ENCODE measurements around the gene CBFA2T2.

CBFA2T2 gene

DNA sequence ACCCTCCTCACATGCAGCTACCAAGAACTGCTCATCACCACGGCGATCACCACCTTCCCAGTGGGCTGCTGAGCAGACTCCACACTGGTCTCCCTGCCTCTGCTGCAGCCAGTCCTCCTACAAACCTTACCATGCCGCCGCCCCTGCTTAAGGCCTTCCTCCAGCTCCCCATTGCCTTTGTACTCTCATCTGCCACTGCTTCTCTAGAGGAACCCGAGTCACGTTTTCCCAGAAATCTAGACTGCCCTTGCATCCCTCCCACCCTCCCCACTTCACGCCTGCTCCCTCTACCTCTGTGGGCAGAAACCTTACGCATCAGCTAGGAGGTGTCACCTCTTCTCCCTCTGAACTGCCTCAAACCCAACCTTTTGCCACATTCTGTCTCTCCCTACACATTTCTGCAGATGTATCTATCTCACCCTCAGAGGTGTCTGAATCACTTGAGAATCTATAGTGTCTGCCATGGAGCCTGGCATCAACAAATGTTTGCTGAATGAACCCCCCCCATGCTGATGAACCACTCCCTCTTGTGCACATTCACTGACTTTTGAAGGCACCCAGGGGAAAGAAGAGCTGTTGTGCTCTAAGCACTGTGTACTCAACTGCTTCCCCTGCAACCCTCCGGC, 191.9 kb downstream of the CBFA2T2 start:
- TF ChIP-seq FOXP2 (optimal IDR thresholded peaks at IDR 0.05; ENCODE audit: borderline replicate concordance, extremely low read depth, extremely low read length, insufficient read depth), result no peak
- TF ChIP-seq TAF1 (IDR thresholded peaks at IDR 0.05; ENCODE audit: borderline replicate concordance, insufficient read depth, low read length), result no peak
- TF ChIP-seq POLR2AphosphoS5 (IDR thresholded peaks at IDR 0.05; ENCODE audit: low read depth, low read length), result no peak
- no peak for TF ChIP-seq SIN3A (IDR thresholded peaks at IDR 0.05; ENCODE audit: borderline replicate concordance, insufficient read depth, low read length)
- TF ChIP-seq, protein P1, sequence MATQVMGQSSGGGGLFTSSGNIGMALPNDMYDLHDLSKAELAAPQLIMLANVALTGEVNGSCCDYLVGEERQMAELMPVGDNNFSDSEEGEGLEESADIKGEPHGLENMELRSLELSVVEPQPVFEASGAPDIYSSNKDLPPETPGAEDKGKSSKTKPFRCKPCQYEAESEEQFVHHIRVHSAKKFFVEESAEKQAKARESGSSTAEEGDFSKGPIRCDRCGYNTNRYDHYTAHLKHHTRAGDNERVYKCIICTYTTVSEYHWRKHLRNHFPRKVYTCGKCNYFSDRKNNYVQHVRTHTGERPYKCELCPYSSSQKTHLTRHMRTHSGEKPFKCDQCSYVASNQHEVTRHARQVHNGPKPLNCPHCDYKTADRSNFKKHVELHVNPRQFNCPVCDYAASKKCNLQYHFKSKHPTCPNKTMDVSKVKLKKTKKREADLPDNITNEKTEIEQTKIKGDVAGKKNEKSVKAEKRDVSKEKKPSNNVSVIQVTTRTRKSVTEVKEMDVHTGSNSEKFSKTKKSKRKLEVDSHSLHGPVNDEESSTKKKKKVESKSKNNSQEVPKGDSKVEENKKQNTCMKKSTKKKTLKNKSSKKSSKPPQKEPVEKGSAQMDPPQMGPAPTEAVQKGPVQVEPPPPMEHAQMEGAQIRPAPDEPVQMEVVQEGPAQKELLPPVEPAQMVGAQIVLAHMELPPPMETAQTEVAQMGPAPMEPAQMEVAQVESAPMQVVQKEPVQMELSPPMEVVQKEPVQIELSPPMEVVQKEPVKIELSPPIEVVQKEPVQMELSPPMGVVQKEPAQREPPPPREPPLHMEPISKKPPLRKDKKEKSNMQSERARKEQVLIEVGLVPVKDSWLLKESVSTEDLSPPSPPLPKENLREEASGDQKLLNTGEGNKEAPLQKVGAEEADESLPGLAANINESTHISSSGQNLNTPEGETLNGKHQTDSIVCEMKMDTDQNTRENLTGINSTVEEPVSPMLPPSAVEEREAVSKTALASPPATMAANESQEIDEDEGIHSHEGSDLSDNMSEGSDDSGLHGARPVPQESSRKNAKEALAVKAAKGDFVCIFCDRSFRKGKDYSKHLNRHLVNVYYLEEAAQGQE (IDR thresholded peaks at IDR 0.05; ENCODE audit: insufficient read depth in 1 of 2, low read depth in 2 of 2, low read length in 2 of 2), result no peak

DNA sequence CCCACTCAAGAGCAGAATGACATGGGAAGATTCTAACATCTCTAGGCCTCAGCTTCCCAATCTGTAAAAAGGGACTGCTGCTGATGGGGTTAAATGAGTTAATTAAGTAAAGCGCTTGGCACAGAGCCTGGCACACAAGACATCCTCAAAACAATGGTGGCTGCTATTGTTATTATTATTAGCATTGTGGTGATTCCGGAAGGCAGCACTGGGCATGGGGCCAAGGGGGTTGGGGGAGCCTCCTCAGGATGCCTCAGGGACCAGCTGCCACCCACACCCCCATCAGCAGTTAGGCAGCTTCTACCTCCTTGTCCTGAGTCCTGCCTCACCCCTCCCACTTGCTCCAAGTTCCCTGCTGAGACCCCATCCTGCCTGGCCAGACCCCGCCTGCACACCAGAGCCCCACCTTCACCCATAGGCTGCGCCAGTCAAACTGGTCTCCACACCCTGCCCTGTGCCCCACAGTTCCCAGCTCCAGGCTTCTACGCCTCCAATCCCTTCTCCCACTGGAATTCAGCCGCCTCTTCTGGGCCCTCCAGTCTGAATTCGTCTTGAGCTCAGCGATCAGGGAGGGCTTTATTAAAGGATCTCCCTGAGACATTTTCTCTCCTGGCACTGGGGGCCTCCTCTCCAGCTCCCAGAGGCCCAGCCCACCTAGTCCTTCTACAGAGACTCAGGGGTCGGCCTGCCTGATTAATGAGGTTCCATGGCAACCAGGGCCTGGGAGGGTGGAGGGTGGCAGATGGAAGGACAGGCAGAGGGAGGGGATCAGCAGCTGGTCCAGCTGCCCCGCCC, 194.8 kb downstream of the CBFA2T2 start:
- TF ChIP-seq, protein P1 (IDR thresholded peaks at IDR 0.05; ENCODE audit: insufficient read depth in 1 of 2, low read depth in 2 of 2, low read length in 2 of 2), result 0 out of 4 replicates have a peak, but pooled peaks of 1 of the 2 experiments have one; percentile 40
- TF ChIP-seq POLR2AphosphoS5 (IDR thresholded peaks at IDR 0.05; ENCODE audit: low read depth, low read length), result no peak
- TF ChIP-seq SIN3A (IDR thresholded peaks at IDR 0.05; ENCODE audit: borderline replicate concordance, insufficient read depth, low read length), result peak; percentile 55; the same call in 1 of the 2 replicates
- no peak for TF ChIP-seq FOXP2 (optimal IDR thresholded peaks at IDR 0.05; ENCODE audit: borderline replicate concordance, extremely low read depth, extremely low read length, insufficient read depth)
- no peak for TF ChIP-seq TAF1 (IDR thresholded peaks at IDR 0.05; ENCODE audit: borderline replicate concordance, insufficient read depth, low read length)

DNA sequence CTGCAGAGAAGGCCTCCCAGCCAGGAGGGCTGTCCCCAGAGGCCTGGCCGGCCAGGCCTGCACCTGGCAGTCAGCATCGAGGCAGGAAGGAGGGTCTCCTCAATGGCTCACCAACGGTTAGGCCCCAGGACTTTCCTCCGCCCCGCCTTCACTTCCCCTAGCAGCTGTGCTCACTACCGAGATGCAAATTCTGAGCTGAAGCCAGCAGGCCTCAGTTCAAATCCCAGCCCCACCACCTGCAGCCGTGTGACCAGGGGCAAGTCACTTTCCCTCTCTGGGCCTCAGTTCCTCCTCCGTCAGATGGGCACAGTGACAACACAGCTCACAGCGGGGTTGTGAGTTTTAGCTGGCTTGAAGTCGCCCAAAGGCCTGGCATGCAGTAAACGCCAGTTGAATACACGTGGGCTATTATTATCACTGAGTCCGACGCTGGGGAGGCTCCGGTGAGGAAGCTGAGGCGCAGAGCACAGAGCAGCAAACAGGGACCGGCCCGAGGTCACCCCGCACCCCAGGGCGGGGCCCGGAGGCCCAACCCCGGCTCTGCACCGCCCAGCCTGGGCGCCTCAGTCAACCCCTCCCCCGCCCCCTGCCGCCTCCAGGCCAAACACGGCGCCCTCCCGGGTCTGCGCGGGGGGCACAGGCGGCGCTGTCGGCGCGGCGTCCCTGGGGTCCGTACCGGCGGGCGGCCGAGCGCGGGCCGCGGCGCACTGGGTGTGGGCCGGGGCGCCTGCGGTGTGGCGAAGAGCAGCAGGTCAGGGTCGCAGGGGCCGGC, 195.6 kb downstream of the CBFA2T2 start:
- no peak for TF ChIP-seq POLR2AphosphoS5 (IDR thresholded peaks at IDR 0.05; ENCODE audit: low read depth, low read length)
- TF ChIP-seq, protein P1 (IDR thresholded peaks at IDR 0.05; ENCODE audit: insufficient read depth in 1 of 2, low read depth in 2 of 2, low read length in 2 of 2), result no peak
- no peak for TF ChIP-seq FOXP2 (optimal IDR thresholded peaks at IDR 0.05; ENCODE audit: borderline replicate concordance, extremely low read depth, extremely low read length, insufficient read depth)
- TF ChIP-seq TAF1 (IDR thresholded peaks at IDR 0.05; ENCODE audit: borderline replicate concordance, insufficient read depth, low read length), result no peak
- no peak for TF ChIP-seq SIN3A (IDR thresholded peaks at IDR 0.05; ENCODE audit: borderline replicate concordance, insufficient read depth, low read length)

DNA sequence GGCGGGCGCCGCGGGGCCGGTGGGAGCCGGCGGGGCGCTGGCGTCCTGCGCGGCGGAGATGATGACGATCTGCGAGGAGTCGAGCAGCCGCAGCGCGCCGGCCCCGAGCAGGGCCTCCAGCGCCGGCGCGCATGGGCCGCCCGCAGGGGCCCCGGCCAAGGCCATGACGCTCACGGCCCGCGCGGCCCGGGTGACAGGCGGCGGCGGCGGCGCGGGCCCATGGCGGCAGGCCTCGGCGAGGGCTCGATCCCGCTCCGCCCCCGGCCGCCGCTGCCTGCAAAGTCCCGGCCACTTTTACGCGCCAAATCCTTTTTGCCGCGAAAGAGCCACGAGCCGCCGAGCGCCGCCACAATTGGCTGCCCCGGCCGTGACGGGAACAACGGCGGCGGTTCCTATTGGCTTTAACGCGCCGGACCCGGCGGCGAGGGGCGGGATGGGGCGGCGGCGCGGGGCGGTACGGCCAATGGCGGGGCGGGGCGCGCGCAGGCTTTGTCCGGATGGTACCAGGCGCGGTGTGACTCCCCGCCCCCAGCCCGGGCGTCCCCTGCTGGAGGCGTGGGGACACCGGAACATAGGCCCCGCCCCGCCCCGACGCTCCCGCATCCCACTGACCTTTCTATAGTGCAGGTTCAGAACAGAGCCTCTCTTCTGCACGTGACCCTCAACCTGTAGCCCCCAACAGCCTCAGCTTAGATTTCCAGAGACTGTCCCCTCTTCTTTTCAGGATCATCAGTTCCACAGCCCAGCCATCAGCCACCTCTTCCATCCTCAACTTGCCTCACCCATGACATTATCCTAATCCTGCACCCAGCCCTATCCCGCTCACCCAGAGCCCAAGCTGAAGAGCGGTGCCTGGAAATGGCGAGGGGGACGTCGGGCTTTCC, 196.4 kb downstream of the CBFA2T2 start, which contains the start of gene E2F1:
E2F1 (minus strand) TSS at position 286 of the 884 bp plus-strand sequence; CDS start at position 165, 121 bp downstream.
- 0 out of 2 replicates have a peak, but pooled peaks have one; percentile 47 for TF ChIP-seq POLR2AphosphoS5 (IDR thresholded peaks at IDR 0.05; ENCODE audit: low read depth, low read length)
- TF ChIP-seq, protein P1 (IDR thresholded peaks at IDR 0.05; ENCODE audit: insufficient read depth in 1 of 2, low read depth in 2 of 2, low read length in 2 of 2), result no peak
- TF ChIP-seq TAF1 (IDR thresholded peaks at IDR 0.05; ENCODE audit: borderline replicate concordance, insufficient read depth, low read length), result no peak
- peak; percentile 83; the same call in 1 of the 2 replicates for TF ChIP-seq SIN3A (IDR thresholded peaks at IDR 0.05; ENCODE audit: borderline replicate concordance, insufficient read depth, low read length)
- TF ChIP-seq FOXP2 (optimal IDR thresholded peaks at IDR 0.05; ENCODE audit: borderline replicate concordance, extremely low read depth, extremely low read length, insufficient read depth), result peak; percentile 75

Measured in PFSK-1 (cell line).